Psoas muscle (tissue), 8 donors: ENCODE results near the gene ZMAT5. TPM values are rescaled to one million over a fixed set of nuclear protein-coding genes. Genes with fewer than 3 reads are reported as not detected.

Source experiments
- ATAC-seq, 4 donors: fragments of 200-7000 bp; cut with Tn5 transposase; one replicate each; pipeline ENCODE4 v1.9.1; 2020; ENCODE audit warnings: moderate library complexity in 3 of 4, mild to moderate bottlenecking in 2 of 4
- DNase-seq, 2 donors: peaks; one replicate each; pipeline ENCODE4 v3.0.0-alpha.2; 2020
- H3K27ac ChIP-seq: fragments of 200-600 bp; one replicate; pipeline ENCODE4 v1.8.0; 2022
- H3K27me3 ChIP-seq, 3 donors: fragments of 200-600 bp in 1 of 3; one replicate each; pipeline versions ENCODE4 v1.6.1 to v1.8.0; 2013 to 2022; ENCODE audit warnings: low read length in 2 of 3, mild to moderate bottlenecking in 2 of 3, moderate library complexity in 1 of 3; ENCODE audit not compliant: insufficient read depth in 3 of 3
- H3K36me3 ChIP-seq, 2 donors: fragments of 200-600 bp in 1 of 2; one replicate each; pipeline versions ENCODE4 v1.6.1 to v1.8.0; 2013 to 2022; ENCODE audit warnings: low read depth in 1 of 2, mild to moderate bottlenecking in 1 of 2, moderate library complexity in 1 of 2; ENCODE audit not compliant: insufficient read depth in 1 of 2
- H3K4me1 ChIP-seq: fragments of 200-600 bp; one replicate; pipeline ENCODE4 v1.8.0; 2022
- H3K4me3 ChIP-seq: fragments of 200-600 bp; one replicate; pipeline ENCODE4 v1.8.0; 2022; ENCODE audit warnings: mild to moderate bottlenecking
- H3K9me3 ChIP-seq: fragments of 200-600 bp; one replicate; pipeline ENCODE4 v1.8.0; 2022
- WGBS, 3 donors: extraction: QIAGEN DNeasy Blood & Tissue Kit; methylation state at CpG; one replicate each; pipeline versions ENCODE4 v1.1.6 to v1.1.7; 2013; 5-methylcytosine and 5-hydroxymethylcytosine counted together
- intact Hi-C, 2 donors: fragments of 100-400 bp; cut with DNase I; formaldehyde crosslinking; loops; one replicate each; pipeline versions ENCODE4 v1.11.0 to v1.14.2; 2022
- polyA plus RNA-seq, 3 donors: library from polyadenylated mRNA; stranded (reverse); fragments of 200-250 nt; gene quantifications; one replicate each; pipeline ENCODE4 v1.2.3, GENCODE V29; 2013
- total RNA-seq, 4 donors: library from RNA; stranded (reverse); fragmentation: NEBNext Ultra II Directional in 2 of 4; extraction: Animal tissue kit (Norgen Biotek cat#: 25700) in 2 of 4; gene quantifications; one replicate each; pipeline versions ENCODE4 v1.2.1 to v1.2.4, GENCODE V29; 2021 to 2023
- TF ChIP-seq, protein P1 (sequence below): fragments of 200-600 bp; IDR thresholded peaks from one replicate; pipeline ENCODE4 v1.8.0; 2022; ENCODE audit warnings: antibody characterized with exemption
- donor health status: healthy with polysubstance abuse.
- donor health status: DM: no; HTN: no; CAD: no; lungs with moderate emphysema.
- donor health status: Bipolar disorder and iron deficiency.
- donor health status: healthy.
- donor health status: DM: yes; HTN: yes; CAD: no.
- donor health status: DM: no; HTN: no; CAD: no.
- donor health status: DM: no; HTN: no; CAD: no.
- donor health status: DM: yes; HTN: yes; CAD: no.

ZMAT5 gene
- total and polyA plus RNA-seq, 7 donors: 12.1 to 46.1 (median 27.6) TPM

GRCh38 chr22:29780220-29780619 lies 13.4 kb upstream of the ZMAT5 start:
- no peak for DNase-seq
- Histone ChIP-seq H3K9me3 (no peaks in the 10 kb centered on the region), H3K27me3 (no peaks in the 10 kb centered on the region), H3K36me3 (no peaks in the 10 kb centered on the region), H3K4me1 (peaks cover 47% of the 10 kb centered on the region), H3K27ac (peak overlapping the region; percentile 72), H3K4me3 (no peak overlapping the region)
- no peak for ATAC-seq
- intact Hi-C loops: no loop called here
- WGBS, 3 donors: 93 to 97% (median 95%) methylated on average over 5 of the region's 5 CpGs
- TF ChIP-seq, protein P1, sequence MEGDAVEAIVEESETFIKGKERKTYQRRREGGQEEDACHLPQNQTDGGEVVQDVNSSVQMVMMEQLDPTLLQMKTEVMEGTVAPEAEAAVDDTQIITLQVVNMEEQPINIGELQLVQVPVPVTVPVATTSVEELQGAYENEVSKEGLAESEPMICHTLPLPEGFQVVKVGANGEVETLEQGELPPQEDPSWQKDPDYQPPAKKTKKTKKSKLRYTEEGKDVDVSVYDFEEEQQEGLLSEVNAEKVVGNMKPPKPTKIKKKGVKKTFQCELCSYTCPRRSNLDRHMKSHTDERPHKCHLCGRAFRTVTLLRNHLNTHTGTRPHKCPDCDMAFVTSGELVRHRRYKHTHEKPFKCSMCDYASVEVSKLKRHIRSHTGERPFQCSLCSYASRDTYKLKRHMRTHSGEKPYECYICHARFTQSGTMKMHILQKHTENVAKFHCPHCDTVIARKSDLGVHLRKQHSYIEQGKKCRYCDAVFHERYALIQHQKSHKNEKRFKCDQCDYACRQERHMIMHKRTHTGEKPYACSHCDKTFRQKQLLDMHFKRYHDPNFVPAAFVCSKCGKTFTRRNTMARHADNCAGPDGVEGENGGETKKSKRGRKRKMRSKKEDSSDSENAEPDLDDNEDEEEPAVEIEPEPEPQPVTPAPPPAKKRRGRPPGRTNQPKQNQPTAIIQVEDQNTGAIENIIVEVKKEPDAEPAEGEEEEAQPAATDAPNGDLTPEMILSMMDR: no peak

- H3K27me3 ChIP-seq: no peaks in the 10 kb centered on the region
- DNase-seq (peak; percentile 58 to 81), ATAC-seq (peak; percentile 90 to 94 (median 92))
- peak overlapping the region; percentile 76 for H3K27ac ChIP-seq
- H3K4me3 ChIP-seq: no peak overlapping the region
- 26 to 59% (median 28%) methylated on average over 2 of the region's 2 CpGs for WGBS, 3 donors
- TF ChIP-seq, protein P1: no peak
- intact Hi-C loops: loop anchor here (10.0 kb wide), 2 partner anchors 62 to 232 kb away; partner anchors contain the start of gene ASCC2 (in 1 of the 2)
- H3K36me3 ChIP-seq: peaks cover 5 to 32% of the 10 kb centered on the region in 2 donors
- no peaks in the 10 kb centered on the region for H3K9me3 ChIP-seq
- peaks cover 43% of the 10 kb centered on the region for H3K4me1 ChIP-seq
These were observed 6.4 kb upstream of the ZMAT5 start for GRCh38 chr22:29773233-29773632.

DNA sequence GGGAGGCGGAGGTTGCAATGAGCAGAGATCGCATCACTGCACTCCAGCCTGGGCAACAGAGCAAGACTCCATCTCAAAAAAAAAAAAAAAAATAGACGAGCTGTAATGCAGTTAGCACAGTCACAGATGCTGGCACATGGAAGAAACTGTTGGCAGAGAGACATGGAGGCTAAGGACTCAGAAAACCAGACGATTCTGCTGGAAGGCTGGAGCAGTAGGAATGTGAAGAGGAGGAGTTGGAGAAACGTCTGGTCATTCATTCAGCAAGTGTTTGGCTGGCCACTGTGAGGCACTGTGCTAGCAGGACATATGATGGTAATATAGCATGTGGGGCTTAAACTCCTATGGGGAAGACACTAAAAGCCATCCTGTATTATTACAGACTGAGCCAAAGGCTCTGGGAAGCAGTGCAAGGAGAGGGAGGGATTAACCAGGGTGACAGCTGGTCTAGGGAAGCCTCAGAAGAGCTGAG lies 5.4 kb upstream of the ZMAT5 start:
- DNase-seq (no peak), ATAC-seq (peak; percentile 23 to 43 (median 42))
- H3K9me3 ChIP-seq: no peaks in the 10 kb centered on the region
- peak overlapping the region; percentile 76 for H3K27ac ChIP-seq
- no peak overlapping the region for H3K4me3 ChIP-seq
- peaks cover 44% of the 10 kb centered on the region for H3K4me1 ChIP-seq
- peaks cover 5 to 32% of the 10 kb centered on the region in 2 donors for H3K36me3 ChIP-seq
- no peaks in the 10 kb centered on the region for H3K27me3 ChIP-seq
- intact Hi-C loops: loop anchor here (10.0 kb wide), 2 partner anchors 63 to 233 kb away; partner anchors contain the start of gene ASCC2 (in 1 of the 2)
- TF ChIP-seq, protein P1: no peak
- WGBS, 3 donors: 38 to 46% (median 46%) methylated on average over 5 of the region's 5 CpGs

DNA sequence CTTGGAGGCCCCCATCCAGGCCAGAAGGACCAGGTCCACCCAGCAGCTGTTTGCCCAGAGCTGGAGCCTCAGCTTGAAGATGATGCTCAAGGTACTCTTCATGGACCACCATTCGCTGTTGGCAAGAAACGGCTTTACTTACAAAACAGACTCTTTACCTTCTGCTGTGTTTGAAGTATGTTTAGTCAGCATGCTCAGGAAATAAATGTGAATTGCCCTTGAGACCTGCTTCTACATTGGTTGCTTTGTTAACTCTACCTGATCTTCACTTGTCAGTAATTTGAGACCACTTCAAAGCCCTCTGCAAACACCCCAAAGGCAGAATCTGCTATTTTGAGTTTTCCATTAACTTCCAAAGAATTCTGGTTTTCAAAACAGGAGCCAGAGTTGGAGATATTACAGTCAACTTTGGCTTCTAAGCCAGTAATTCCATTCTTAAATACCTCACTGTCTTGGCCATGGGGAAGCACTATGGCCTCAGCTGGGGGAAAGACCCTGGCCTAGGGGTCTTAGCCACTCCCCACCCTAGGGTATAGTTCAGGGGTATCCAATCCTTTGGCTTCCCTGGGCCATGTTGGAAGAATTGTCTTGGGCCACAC lies 3.0 kb upstream of the ZMAT5 start:
- Histone ChIP-seq H3K4me3 (peak overlapping the region; percentile 98), H3K36me3 (peaks cover 5 to 32% of the 10 kb centered on the region in 2 donors), H3K9me3 (no peaks in the 10 kb centered on the region), H3K27ac (peak overlapping the region; percentile 97), H3K27me3 (no peaks in the 10 kb centered on the region), H3K4me1 (peaks cover 46% of the 10 kb centered on the region)
- intact Hi-C loops: loop anchor here (10.0 kb wide), 2 partner anchors 65 to 235 kb away; partner anchors contain the start of gene ASCC2 (in 1 of the 2)
- whole genome bisulfite sequencing, 3 donors: 93 to 94% (median 93%) methylated on average over 2 of the region's 2 CpGs
- DNase-seq: no peak
- no peak for ATAC-seq
- TF ChIP-seq, protein P1: no peak
